Activated CD4-positive, alpha-beta T cell treated with anti-CD3 and anti-CD28 coated beads, Interleukin-2, amount 50 U/mL, for 1 hour (primary cell): ENCODE data around the gene DOK3.
"Not testable (repeated sequence)": the region's sequence is repeated elsewhere in the genome, so short reads cannot be mapped to it uniquely, and the experiment has no call there.

Experiments used
- DNase-seq: peaks from one replicate; pipeline ENCODE4 v3.0.0-alpha.2; 2020

The DOK3 gene

DNA sequence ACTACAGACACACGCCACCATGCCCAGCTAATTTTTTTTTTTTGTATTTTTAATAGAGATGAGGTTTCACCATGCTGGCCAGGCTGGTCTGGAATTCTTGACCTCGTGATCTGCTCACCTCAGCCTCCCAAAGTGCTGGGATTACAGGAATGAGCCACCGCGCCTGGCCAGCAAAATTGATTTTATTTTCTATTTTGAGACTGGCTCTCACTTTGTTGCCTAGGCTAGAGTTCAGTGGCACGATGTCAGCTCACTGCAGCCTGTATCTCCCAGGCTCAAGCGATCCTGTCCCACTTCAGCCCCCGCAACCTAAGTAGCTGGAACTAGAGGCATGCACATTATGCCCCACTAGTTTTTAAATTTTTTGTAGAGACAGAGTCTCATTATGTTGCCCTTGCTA, 24.8 kb upstream of the DOK3 start:
- DNase-seq, result not testable (repeated sequence)

DNA sequence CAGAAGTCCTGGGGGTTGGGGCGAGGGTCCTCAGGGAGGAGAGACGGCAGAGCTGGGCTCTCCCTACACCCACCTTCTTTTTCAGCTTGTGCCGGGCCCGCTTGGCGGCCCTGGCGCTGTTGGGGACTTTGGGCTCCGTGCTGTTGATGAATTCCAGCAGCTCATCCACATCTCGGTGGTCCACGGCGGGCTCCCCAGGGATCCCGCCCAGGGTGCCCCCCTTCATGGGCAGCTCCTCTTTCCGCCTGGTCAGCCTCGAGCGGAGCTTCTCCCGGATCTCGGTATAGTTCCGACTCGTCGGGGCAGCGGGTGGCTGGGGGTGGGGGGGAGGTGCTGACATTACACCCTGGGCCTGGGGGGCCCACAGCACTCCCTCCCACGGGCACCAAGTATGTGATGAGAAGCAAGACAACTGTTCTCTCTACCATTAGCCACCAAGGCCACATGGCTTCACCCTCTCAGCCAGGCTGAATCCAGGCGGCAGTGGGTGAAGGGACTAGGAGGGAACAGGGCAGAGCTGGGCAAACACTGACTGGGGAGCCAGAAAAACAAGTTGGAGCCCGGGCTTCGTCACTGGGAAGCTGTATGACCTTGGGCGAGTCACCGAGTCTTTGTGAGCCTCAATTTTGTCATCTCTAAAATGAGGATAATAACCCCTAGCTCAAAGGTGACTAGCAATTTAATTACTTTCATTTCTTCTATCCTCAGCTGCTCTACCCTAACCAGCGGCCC, 21.7 kb upstream of the DOK3 start:
- DNase-seq, result no peak

DNA sequence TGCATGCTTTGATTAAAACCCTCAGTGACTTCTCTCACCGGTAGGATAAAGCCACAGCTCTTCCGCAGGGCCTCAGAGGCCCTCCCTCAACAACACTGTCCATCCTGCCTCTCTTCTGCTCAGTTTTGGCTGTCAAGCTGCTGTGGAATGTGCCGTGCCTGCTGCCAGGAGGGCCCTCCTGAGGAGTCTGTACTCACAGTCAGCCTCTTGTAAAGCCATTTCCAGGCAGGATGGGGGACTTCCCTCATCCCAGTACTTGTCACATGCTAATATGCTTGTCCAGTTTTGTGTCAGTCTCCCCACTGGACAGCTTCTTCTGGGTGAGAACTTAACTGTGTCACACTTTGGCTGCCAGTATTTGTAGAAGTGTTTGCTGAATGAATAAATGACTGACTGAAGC, 21.0 kb upstream of the DOK3 start:
- no peak for DNase-seq

DNA sequence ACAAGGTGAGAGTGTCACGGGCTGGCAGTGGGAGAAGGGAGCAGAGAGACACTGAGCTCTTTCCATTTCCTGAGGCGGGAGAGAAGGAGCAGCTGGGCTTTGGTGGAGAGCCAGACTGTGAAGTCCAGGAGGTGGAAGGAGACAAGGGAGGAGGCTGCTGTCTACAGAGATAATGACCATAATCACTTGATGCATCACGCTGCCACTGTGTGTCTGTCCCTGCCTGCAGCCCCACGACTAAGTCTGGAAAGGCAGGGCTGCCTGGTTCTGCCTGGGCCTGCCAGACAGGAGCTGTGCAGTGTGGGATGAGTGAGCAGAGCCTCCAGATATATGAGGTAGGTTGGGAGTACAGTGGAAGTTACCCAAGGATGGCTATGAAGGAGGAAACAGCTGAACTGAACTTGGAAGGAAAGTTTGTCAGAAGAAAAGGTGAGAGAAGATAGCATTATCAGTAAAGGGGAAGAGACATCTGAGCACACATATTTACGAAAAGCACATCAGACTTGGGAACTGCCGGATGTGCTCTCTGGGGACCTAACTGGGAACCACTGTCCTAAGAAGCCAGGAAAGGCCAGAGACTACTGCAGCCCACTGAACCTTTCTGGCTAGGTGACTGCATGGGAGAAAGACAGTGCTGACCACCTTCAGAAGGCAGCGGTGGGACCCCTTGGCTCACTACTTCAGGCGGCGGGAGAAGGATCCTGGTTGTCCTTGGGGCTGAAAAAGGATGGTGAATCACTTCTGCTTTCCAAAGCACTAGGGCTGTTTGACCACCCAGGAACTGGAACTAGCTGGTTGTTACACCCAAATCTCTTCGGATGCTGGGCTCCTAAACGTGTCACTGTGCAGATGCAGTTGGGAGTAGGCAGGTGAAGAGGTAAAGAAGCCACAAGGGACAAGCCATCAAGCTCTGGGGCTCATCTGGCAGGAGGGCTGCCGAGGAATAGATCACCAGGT, 19.9 kb upstream of the DOK3 start:
- DNase-seq, result no peak

DNA sequence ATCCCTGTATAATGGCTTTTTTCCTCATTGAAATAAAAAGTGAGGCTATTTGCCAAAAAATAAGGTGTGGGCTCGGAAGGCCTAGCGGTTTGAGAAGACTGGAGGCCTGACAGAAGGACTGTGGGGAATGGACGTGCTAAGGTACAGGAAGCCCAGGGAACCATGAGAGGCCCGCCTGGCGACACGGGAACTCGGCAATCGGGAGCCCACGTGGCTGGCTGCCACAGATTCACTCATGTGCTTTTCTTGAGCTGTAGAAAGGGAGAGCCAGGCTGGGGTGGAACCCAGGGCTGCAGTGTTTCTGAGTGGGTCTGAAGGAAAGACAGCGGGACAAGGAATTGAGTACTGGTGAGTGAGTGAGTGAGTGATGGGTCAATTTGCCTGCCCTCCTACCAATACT, 19.0 kb upstream of the DOK3 start:
- DNase-seq, result no peak

DNA sequence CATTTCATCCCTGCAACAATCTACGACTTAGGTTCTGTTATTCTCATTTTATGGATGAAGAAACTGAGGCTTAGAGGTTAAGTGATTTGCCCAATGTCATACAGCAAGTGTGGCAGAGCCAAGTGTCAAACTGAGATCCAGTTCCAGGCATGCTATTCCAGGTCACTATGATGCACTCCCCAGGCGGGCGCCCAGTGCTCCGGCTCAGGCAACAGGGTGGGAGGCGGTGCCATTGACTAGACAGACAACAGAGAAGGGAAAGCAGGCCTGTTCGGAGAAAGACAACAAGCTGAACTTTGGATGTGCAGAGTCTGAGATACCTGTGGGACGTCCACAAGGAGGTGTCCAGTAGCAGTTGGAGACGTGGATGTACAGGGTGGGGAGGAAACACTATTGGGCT, 18.0 kb upstream of the DOK3 start:
- DNase-seq, result no peak

DNA sequence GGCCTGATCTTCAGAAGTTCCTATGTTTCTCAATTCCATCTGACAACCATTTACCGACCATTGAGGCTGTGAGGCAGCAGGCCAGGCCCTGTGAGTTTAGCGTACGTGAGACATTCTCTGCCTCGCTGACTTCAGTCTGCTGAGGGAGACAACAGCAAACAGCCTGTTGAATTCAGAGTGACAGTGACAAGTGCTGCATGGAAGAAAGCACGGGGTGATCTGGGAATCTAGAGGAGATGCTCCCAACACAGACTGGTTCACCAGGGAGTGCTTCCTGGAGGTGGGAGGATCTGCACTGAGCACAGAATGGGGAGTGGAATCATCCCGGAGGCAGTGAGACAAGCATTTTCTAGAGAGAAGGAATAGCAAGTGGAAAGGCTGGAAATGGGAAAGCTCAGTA, 17.2 kb upstream of the DOK3 start:
- DNase-seq, result no peak

DNA sequence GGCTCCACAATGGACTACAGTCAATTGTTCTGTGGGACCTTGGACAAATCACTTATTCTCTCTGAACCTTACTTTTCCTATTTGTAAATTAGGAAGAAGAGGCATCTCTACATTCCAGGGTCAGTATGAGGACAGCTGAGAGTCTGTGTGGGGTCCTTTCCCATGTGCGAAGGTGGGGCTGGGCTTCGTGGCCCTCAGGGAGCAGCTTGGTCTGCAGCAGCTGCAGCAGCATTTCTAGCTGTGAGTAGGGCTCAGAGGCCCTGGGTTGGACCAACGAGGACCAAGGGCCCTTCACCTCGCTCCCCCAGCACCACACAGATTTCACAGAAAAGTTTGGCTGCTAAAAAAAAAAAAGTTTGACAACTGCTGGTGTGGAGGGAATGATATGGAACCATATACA, 16.6 kb upstream of the DOK3 start:
- no peak for DNase-seq

DNA sequence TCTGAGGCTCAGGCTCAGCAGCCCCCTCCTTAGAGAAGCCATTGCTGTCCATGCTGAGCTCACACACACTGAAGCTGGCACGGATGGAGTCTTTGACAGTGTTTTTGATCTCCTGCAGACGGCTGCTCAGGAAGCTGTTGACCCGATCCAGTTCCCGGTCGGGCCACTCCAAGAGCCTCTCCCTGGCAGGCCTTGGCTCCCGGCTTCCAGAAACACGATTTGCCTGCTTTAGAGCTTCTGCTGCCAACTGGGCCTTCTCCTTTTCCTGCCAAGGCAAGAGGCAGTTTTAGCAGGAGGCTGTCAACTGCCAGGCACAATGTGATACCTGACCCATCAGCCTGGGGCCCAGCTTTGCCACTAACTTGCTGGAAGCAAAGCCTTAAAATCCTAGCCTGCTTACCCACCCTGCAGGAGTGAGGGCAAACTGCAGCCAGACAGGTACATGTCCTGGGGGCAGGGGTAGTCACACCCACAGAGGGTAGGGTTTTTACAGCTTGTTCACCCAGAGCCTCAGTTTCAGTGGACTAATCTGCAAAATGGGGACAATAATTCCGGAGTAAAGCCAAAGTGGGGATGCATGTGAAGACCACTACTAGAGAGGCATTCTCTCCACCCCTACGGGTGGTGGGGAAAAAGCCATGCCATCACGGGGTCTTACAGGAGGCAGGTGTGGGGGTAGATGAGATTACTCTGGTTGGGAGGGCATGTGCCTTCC, 15.5 kb upstream of the DOK3 start:
- DNase-seq, result no peak

DNA sequence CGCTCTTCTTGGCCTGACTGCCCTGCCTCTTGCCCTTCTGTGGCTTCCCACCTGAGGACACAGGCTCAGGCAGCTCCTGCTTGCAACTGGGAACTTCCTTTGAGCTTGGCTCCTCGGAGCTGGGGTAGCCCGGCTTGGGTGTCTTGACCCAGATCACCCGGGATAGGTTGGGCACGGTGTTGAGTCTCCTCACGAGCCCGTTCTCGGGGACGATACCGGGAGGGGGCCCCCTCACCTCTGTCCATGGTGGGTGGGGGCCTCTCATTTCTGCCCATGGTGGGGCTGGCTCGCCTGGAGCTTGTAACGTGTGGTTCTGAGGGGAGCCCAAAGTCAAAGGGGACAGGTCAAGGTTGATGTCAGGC, 14.9 kb upstream of the DOK3 start:
- DNase-seq, result no peak

DNA sequence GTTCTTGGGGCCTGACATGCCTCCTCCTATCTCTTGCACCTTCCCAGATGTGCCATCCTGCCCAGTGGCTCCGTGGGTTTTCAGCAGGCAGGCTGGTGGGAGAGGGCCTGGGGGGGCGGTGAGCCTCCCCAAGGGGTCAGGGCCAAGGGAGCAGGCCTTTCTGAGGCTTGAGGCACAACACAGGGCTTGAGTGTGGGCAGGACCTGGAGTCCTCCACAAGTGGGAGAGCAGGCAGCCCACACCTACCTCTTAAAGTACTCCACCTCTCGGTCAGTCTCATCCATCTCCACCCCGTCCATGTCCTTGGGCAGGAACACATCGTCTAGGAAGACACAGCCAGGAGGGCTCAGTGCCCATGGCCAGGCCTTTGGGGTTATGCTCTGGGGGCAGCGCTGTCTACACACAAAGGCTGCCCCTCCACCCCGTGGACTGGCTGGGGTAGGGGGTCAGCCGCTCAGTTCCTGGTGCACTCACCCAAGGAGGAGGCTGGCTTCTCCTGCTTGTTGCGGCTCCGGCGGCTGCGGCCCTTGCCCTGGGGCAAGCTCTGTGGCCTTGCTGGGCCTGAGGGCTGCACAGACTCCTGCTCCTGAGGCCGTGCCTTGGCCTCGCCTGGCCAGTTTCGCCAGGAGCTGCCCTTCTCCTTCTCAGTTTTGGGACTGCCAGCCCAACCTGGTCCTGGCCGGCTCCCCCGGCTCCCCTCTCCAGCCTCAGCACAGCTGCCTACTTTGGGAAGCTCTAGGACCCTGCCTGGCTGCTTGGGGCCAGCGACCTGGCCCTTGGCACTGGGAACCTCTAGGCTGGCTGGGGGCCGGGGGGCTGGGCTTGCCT, 14.3 kb upstream of the DOK3 start:
- DNase-seq, result no peak

DNA sequence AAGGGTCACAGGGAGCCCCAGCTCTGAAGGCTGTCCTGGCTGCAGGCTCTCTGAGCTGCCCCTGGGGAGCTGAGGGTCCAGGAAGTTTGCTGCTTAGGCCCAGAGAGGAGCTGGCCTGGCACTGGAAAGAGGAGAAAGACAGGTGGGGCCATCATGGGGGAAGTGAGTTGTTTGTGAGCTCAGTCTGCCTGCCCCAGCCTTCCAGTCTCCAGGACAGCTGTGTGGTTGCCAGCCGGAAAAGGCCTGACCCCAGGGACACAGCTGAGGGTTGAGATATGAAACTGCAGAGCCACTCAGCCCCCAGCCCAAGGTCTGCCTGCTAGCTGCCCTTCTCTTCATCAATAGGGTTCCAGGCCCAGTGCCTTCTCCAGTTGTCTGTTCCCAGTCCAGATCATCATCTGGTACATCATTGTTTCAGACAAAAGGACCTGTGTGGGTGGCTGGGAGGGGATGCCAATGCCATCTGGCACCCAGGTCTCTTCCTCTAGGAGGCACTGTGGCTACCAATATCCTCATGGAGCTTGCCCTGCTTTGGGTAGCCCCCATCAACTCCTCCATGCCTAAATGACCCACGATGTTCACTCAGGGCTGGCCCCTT, 11.4 kb upstream of the DOK3 start:
- DNase-seq, result no peak

DNA sequence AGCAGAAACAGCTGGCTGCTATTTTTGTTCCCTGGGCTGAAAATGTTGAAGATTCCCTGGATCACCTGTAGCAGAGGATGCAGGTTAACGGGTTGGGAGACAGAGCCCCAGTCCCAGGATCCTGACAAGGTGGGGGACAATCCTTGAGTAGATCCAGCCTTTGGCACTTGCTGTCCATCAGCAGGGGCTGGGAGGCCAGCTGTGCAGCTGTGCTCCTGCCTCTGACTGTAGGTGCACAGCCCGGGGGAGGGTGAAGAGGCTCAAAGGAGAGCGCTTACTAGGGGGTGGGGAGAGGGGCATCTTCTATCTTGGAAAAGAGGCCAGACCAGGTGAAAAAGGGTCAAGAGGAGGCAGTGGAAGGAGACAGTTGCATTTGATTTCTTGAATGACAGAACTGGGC, 10.6 kb upstream of the DOK3 start:
- no peak for DNase-seq

DNA sequence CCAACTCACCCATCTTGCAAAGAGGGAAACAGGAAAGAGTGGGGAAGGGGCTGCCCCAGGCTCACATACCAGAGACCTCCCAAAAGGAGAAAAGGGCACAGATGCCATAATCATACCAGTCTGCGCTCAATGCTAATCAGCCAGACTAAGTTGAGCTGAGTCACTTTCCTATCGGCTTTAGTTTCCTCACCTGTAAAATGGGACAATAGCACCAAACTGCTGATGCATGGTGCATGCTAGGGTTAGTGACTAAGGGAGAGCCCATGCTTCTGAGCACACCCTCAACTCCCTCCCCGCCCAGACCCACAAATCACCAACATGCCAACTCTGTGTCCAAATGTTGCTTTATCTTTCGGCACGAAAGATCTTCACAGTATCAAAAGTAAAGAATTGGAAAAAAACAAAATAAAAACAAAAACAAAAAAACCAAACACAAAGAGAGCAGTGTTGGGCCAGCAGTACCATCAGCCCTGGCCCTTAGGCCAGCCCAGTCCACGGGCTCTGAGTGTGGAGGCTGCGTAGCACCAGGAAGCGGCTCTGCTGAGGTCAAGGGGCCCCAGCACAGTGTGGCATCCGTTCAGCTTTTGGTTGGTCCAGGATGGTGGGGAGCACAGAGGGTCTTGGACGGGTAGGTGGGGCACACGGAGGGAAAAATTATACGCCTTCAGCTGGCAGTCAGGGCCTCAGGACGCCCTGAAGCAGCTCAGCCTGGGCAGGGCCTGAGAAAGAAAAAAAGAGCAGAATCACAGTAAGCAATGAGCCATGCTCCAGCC, 10.0 kb upstream of the DOK3 start:
- DNase-seq, result no peak

DNA sequence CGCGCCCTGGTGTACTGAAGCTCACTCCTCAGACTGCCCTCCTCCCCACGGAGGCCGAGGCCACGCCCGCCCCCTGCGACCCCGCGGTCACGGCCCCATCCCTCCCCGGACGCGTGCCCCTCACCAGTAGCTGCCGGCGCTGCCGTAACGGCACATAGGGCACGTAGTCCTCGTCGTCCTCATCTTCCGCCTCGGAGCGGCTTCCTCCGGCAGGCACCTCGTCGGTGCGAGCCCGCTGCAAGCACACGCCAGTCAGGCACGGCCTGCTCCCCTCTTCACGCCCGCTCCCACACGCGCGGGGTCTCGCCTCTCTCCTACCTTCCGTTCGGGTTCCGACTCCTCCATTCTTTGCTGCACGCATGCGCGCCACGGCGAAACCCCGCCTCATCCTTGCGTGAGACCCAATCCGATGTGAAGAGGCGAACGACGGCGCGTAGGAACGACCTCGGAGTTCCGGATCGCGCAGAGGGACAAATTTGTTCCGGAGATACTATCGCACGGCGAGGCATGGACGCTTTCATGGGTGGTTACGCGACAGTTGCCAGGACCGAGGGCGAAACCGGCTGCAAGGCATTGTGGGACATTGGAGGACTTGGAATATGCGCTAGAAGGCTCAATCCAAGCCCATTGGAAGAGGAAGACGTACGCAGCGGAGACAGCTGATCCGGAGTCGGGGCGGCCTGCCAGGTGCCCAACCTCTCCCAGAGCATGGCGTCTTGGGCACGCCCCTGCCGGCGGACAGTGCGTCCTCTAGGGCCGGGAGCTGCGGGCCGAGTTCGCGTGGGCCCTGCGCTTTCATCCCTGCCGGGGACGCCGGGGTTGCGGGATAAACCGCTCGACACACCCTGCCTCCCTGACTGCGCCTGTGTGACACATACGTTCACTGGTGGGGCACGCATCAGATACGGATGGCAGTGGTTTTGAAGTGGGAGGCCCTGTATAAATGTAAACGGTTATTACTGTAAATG, 7.3 kb upstream of the DOK3 start, which contains the start of gene DDX41:
Gene DDX41, minus strand, starts transcription at position 361 of the 968 bp plus-strand sequence. Its CDS starts 16 bp downstream, at position 345.
- peak; percentile 93 for DNase-seq

DNA sequence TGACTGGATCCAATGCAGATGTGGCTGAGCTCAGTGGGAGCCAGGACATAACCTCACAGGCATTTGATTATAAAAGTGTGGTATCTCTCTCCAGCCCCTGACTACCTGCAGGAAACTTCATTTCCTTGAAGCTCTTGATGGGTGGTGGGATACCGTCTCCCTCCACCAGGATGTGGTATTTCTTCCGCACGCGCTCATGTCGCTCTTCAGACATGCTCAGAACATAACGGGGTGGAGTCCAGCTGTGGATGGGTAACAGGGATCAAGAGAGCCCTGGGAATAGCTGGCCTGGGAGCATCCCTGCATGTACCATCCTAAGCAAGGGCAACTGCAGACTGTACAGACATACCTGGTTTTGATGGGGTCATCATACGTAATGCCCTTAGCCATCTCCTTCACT, 6.0 kb upstream of the DOK3 start:
- no peak for DNase-seq

DNA sequence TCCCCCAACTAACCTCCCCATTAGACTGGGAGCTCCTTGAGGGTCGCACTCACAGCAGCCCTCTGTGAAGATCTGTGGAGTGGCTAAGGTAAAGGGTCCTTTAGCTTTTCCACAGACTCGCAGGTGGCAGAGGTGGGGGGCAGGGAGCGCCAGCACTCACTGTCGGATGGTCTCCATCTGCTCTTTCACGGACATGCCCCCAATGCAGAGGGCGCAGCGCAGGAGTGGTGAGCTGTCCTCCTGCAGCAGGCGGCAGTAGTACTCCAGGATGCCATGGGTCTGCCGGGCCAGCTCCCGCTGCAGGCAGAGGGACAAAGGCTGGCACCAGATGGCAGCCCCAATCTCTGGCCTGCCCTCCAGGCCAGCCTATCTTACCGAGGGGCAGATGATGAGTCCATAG, 4.9 kb upstream of the DOK3 start:
- no peak for DNase-seq

DNA sequence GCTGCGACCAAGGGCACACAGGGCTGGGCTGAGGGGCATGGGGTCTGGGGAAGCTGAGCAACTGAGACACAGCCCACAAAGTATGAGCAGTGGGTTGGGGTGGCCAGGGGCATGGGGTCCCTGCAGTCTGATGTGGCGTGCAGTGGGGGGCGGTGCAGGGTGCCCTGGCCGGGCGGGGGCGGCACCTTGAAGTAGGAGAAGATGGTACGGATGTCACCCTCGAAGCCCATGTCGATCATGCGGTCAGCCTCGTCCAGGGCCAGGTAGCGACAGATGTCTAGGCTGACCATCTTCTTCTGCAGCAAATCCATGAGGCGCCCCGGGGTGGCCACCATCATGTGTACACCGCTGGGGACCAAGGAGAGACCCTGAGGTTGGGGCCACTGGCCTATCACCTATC, 3.9 kb upstream of the DOK3 start:
- DNase-seq, result no peak

DNA sequence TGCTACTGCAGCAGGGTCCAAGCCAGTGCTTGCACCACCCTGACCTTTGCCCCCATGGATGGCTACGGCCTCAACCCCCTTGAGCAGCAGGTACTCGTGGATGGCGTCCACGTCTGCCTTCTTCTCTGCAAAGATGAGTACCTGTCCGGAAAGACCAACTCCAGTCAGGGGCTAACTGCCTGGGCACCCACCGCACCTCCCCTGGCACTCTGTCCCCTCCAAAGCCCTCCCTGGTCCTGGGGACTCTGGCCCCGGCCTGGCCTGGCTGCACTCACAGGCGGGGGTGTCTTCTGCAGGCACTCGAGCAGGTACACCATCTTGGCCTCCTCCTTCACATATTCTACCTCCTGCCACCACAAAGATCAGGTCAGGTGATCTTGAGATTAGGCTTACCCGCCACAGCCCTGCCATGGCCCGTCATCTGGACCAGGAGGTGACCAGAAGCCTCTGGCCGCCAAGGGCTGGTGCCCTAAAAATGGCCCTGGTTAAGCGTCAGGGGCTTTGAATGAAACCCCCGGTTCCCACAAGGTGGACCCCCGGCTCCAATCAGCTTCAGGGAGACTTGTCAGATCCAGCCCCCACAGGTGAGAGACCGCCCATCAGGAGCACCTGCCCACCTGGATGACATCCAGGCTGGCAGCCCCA, 3.2 kb upstream of the DOK3 start:
- no peak for DNase-seq
